Gastroesophageal sphincter (tissue), 4 donors: Measurements from ENCODE around the gene VWA5B2. TPM values are rescaled to one million over a fixed set of nuclear protein-coding genes. Genes with fewer than 3 reads are reported as not detected.
"Not testable (repeated sequence)": the region's sequence is repeated elsewhere in the genome, so short reads cannot be mapped to it uniquely, and the experiment has no call there.

ENCODE experiments used
- ATAC-seq: fragments of 150-250 bp; one replicate; pipeline ENCODE4 v1.9.1; 2016; ENCODE audit warnings: mild to moderate bottlenecking, moderate library complexity
- H3K27ac ChIP-seq, 4 donors: fragments of 200-600 bp; sonication (generic) in 3 of 4; 1 replicate in 3 of 4; 2 replicates in 1 of 4; pipeline ENCODE4 v1.5.1; 2016 to 2019
- H3K27me3 ChIP-seq: fragments of 200-600 bp; sonication (generic); one replicate; pipeline ENCODE4 v1.5.1; 2019
- H3K36me3 ChIP-seq, 2 donors: fragments of 200-600 bp; sonication (generic); one replicate each; pipeline ENCODE4 v1.5.1; 2019; ENCODE audit warnings: control low read depth in 1 of 2
- H3K4me1 ChIP-seq, 3 donors: fragments of 200-600 bp; sonication (generic); 1 replicate in 2 of 3; 2 replicates in 1 of 3; pipeline ENCODE4 v1.5.1; 2016 to 2019; ENCODE audit warnings: control low read depth in 2 of 3
- H3K4me3 ChIP-seq, 2 donors: fragments of 200-600 bp; sonication (generic); one replicate each; pipeline ENCODE4 v1.5.1; 2019; ENCODE audit warnings: mild to moderate bottlenecking in 1 of 2, moderate library complexity in 1 of 2
- H3K9me3 ChIP-seq, 3 donors: fragments of 200-600 bp; sonication (generic); one replicate each; pipeline ENCODE4 v1.5.1; 2017 to 2019; ENCODE audit warnings: control low read depth in 2 of 3
- CTCF ChIP-seq, 4 experiments: fragments of 200-600 bp in 2 of 4; fragments of 450-650 bp in 2 of 4; sonication (generic) in 1 of 4; IDR thresholded peaks; one replicate each; pipeline ENCODE4 v1.5.1; 2017 to 2019; ENCODE audit warnings: antibody characterized with exemption in 4 of 4, mild to moderate bottlenecking in 2 of 4, moderate library complexity in 2 of 4
- EP300 ChIP-seq: sonication (generic); formaldehyde crosslinking; IDR thresholded peaks from one replicate; pipeline ENCODE4 v1.6.1; 2017; ENCODE audit warnings: antibody characterized with exemption, mild to moderate bottlenecking
- POLR2A ChIP-seq, 2 donors: fragments of 450-650 bp; IDR thresholded peaks; one replicate each; pipeline ENCODE4 v1.6.1; 2017; ENCODE audit warnings: antibody characterized with exemption in 2 of 2, mild to moderate bottlenecking in 2 of 2, moderate library complexity in 1 of 2
- POLR2AphosphoS5 ChIP-seq: sonication (generic); formaldehyde crosslinking; IDR thresholded peaks from one replicate; pipeline ENCODE4 v1.6.1; 2017; ENCODE audit warnings: antibody characterized with exemption
- whole genome bisulfite sequencing, 2 donors: methylation state at CpG; one replicate each; pipeline ENCODE4 v1.1.5; 2018; ENCODE audit warnings: low coverage in 1 of 2; 5-methylcytosine and 5-hydroxymethylcytosine counted together
- total RNA-seq, 4 donors: library from RNA; depleted of rRNA; stranded (reverse); fragments of >200 nt; gene quantifications; one replicate each; pipeline ENCODE4 v1.1.0, GENCODE V29; 2016

The VWA5B2 gene
- total RNA-seq, 4 donors from 2014 or later, result 0.10 to 0.54 TPM; not detected in 2

- Histone ChIP-seq H3K36me3 (peaks cover 0 to 11% of the 10 kb centered on the region in 2 donors), H3K4me3 (peak within 1 kb of the TSS in 1 of 2 donors; percentile 52), H3K9me3 (no peaks in the 10 kb centered on the region), H3K4me1 (peaks cover 0 to 36% (median 21%) of the 10 kb centered on the region in 3 donors), H3K27ac (no peak within 1 kb of the TSS), H3K27me3 (peaks cover 95% of the 10 kb centered on the region)
- 0 to 2% methylated on average over 1 to 15 of the region's 67 CpGs for WGBS, 2 donors
- TF ChIP-seq EP300, result no peak
- no peak for TF ChIP-seq POLR2AphosphoS5
- TF ChIP-seq CTCF (IDR thresholded peaks at IDR 0.05), result no peak
- no peak for TF ChIP-seq POLR2A (IDR thresholded peaks at IDR 0.05)
- ATAC-seq, result peak; percentile 59
Observed at GRCh38 chr3:184261270-184261853, 32.0 kb downstream of the VWA5B2 start, which contains the start of gene CAMK2N2. CAMK2N2 (minus strand) TSS chr3:184261553; CDS start chr3:184261285, 268 bp downstream.

GRCh38 chr3:184261854-184262763 is 32.7 kb downstream of the VWA5B2 start:
- Histone ChIP-seq H3K4me3 (peak overlapping the region in 1 of 2 donors; percentile 52), H3K9me3 (no peaks in the 10 kb centered on the region), H3K36me3 (peaks cover 0 to 11% of the 10 kb centered on the region in 2 donors), H3K4me1 (peaks cover 0 to 36% (median 21%) of the 10 kb centered on the region in 3 donors), H3K27ac (no peak overlapping the region), H3K27me3 (peaks cover 96% of the 10 kb centered on the region)
- 1 to 4% methylated on average over 5 to 24 of the region's 66 CpGs for WGBS, 2 donors
- TF ChIP-seq POLR2A (IDR thresholded peaks at IDR 0.05), result no peak
- no peak for TF ChIP-seq POLR2AphosphoS5
- ATAC-seq, result no peak

GRCh38 chr3:184262764-184263179 is 33.4 kb downstream of the VWA5B2 start:
- peaks cover 0 to 6% of the 10 kb centered on the region in 2 donors for H3K36me3 ChIP-seq
- no peak for ATAC-seq
- peaks cover 96% of the 10 kb centered on the region for H3K27me3 ChIP-seq
- H3K9me3 ChIP-seq, result no peaks in the 10 kb centered on the region
- H3K27ac ChIP-seq, result no peak overlapping the region
- no peak overlapping the region for H3K4me3 ChIP-seq
- 33% methylated on average over 3 of the region's 15 CpGs; no CpG with 5 or more reads in 1 of the 2 donors for WGBS, 2 donors
- TF ChIP-seq POLR2A (IDR thresholded peaks at IDR 0.05) (no peak), POLR2AphosphoS5 (no peak), EP300 (no peak), CTCF (IDR thresholded peaks at IDR 0.05) (no peak)
- peaks cover 0 to 36% (median 21%) of the 10 kb centered on the region in 3 donors for H3K4me1 ChIP-seq

GRCh38 chr3:184267249-184267648 is 37.9 kb downstream of the VWA5B2 start:
- not testable (repeated sequence) for H3K36me3 ChIP-seq, H3K9me3 ChIP-seq, ATAC-seq, H3K4me1 ChIP-seq, H3K4me3 ChIP-seq, H3K27ac ChIP-seq
- H3K27me3 ChIP-seq, result peaks cover 93% of the 10 kb centered on the region
- 56% methylated on average over 1 of the region's 1 CpG; no CpG with 5 or more reads in 1 of the 2 donors for WGBS, 2 donors

GRCh38 chr3:184272269-184272668 is 42.9 kb downstream of the VWA5B2 start:
- H3K27me3 ChIP-seq, result peaks cover 96% of the 10 kb centered on the region
- peaks cover 0 to 8% (median 0%) of the 10 kb centered on the region in 3 donors for H3K4me1 ChIP-seq
- TF ChIP-seq POLR2AphosphoS5, result no peak
- TF ChIP-seq EP300, result no peak
- no peak for TF ChIP-seq CTCF (IDR thresholded peaks at IDR 0.05)
- no peak for TF ChIP-seq POLR2A (IDR thresholded peaks at IDR 0.05)
- no peak overlapping the region for H3K27ac ChIP-seq
- WGBS, 2 donors, result 73% methylated on average over 1 of the region's 1 CpG; no CpG with 5 or more reads in 1 of the 2 donors
- ATAC-seq, result no peak
- H3K9me3 ChIP-seq, result no peaks in the 10 kb centered on the region
- no peaks in the 10 kb centered on the region for H3K36me3 ChIP-seq
- H3K4me3 ChIP-seq, result no peak overlapping the region
